Endometrial microvascular endothelial cells (primary cell): ENCODE results near the gene PIP4K2B. TPM values are rescaled to one million over a fixed set of nuclear protein-coding genes. Genes with fewer than 3 reads are reported as not detected.

Experiments used
- in situ Hi-C: cut with HindIII; loops from 2 replicates; pipeline ENCODE4 v1.10.0; 2017; ENCODE audit warnings: low sequenced_read_pairs, low pct_unique_long_range_greater_than_20kb; ENCODE audit errors: inconsistent ontology term
- total RNA-seq: library from RNA; depleted of rRNA; stranded (reverse); fragments of >200 nt; gene quantifications from one replicate; pipeline ENCODE4 v1.2.3, GENCODE V29; 2015; ENCODE audit errors: inconsistent ontology term

The PIP4K2B gene
- total RNA-seq, 1 donor from 2014 or later = 58.7 TPM

- in situ Hi-C loops = no loop called here
Observed at GRCh38 chr17:38716368-38717005, 82.9 kb downstream of the PIP4K2B start.

Other genes with a start within 250 kb of the PIP4K2B start
- 0.37 TPM for gene SRCIN1, start 193.6 kb downstream of the PIP4K2B start, total RNA-seq
- gene EPOP, start 124.6 kb downstream of the PIP4K2B start, total RNA-seq = 2.3 TPM
- 28.8 TPM for gene MLLT6, start 94.3 kb downstream of the PIP4K2B start, total RNA-seq
- gene CISD3, start 69.2 kb downstream of the PIP4K2B start, total RNA-seq = 3.7 TPM
- gene PCGF2, start 51.2 kb downstream of the PIP4K2B start, total RNA-seq = 7.2 TPM
- 303 TPM for gene PSMB3, start 46.8 kb downstream of the PIP4K2B start, total RNA-seq
- 8.2 TPM for gene CWC25, start 25.8 kb upstream of the PIP4K2B start, total RNA-seq
- gene RPL23, start 54.2 kb upstream of the PIP4K2B start, total RNA-seq = 1,090 TPM
- gene LASP1, start 70.5 kb upstream of the PIP4K2B start, total RNA-seq = 292 TPM
- gene FBXO47, start 167.8 kb upstream of the PIP4K2B start, total RNA-seq = not detected